Endothelial cell of umbilical vein (primary cell): Measurements from ENCODE around the gene GHRHR. TPM values are rescaled to one million over a fixed set of nuclear protein-coding genes. Genes with fewer than 3 reads are reported as not detected.

Experiments used
- BruUV-seq: library from RNA; stranded (reverse); fragments of 400-500 nt; replicated peaks from 2 replicates; lab custom pipeline; 2021; lab: Mats Ljungman, UMichigan
- CTCF ChIA-PET: fragments of 300-600, 350-600 bp; sonication (Branson Sonifier 250); formaldehyde crosslinking; loops from one replicate; lab custom pipeline; 2021; ENCODE audit warnings: antibody characterized with exemption, inconsistent platforms; lab: Charles Lee
- POLR2A ChIA-PET: fragments of 300-600, 350-600 bp; sonication (Branson Sonifier 250); formaldehyde crosslinking; loops from one replicate; lab custom pipeline; 2021; ENCODE audit warnings: antibody characterized with exemption, inconsistent platforms; lab: Charles Lee
- DNase-seq: peaks from one replicate; pipeline ENCODE4 v3.0.0-alpha.2; 2011; ENCODE audit warnings: low read depth, low spot score
- FAIRE-seq: peaks from 2 replicates; lab custom pipeline; 2011; peaks lifted over from hg19 to GRCh38; lab: Jason Lieb, UNC
- H2AFZ ChIP-seq: 2 replicates; pipeline ENCODE4 v1.6.0; 2012; ENCODE audit warnings: low read depth, low read length, control low read depth, inconsistent platforms
- H3K27ac ChIP-seq: 2 replicates; pipeline ENCODE4 v1.5.1; 2011; ENCODE audit warnings: low read depth, mild to moderate bottlenecking, control low read depth, low read length, moderate library complexity; ENCODE audit not compliant: insufficient read depth
- H3K27me3 ChIP-seq, 2 experiments: 2 replicates each; pipeline versions ENCODE4 v1.6.0 to v1.6.1; 2011; ENCODE audit warnings: low read length in 2 of 2, mixed read lengths in 1 of 2; ENCODE audit not compliant: control insufficient read depth in 2 of 2, insufficient read depth in 2 of 2
- H3K36me3 ChIP-seq, 2 experiments: 2 replicates in 1 of 2; 3 replicates in 1 of 2; pipeline ENCODE4 v1.5.1; 2011; ENCODE audit warnings: low read length in 2 of 2, mild to moderate bottlenecking in 1 of 2, moderate library complexity in 1 of 2; ENCODE audit not compliant: control insufficient read depth in 2 of 2, insufficient read depth in 2 of 2; ENCODE audit errors: extremely low read depth in 1 of 2
- H3K4me1 ChIP-seq: 3 replicates; pipeline ENCODE4 v1.5.1; 2011; ENCODE audit warnings: mild to moderate bottlenecking, low read length; ENCODE audit not compliant: control insufficient read depth, insufficient read depth; ENCODE audit errors: extremely low read depth
- H3K4me2 ChIP-seq: 2 replicates; pipeline ENCODE4 v1.6.1; 2011; ENCODE audit warnings: low read length, control low read depth, mixed read lengths; ENCODE audit not compliant: insufficient read depth
- H3K4me3 ChIP-seq, 3 experiments: fragments of 200-600 bp in 1 of 3; sonication (generic), shearing (Covaris generic) in 1 of 3; replicated peaks in 1 of 3; 2 replicates each; pipeline ENCODE4 v1.5.1; 2011 to 2016; ENCODE audit warnings: control low read depth in 3 of 3, low read length in 3 of 3, mild to moderate bottlenecking in 2 of 3, inconsistent platforms in 1 of 3, low read depth in 1 of 3, moderate library complexity in 1 of 3; ENCODE audit not compliant: insufficient read depth in 1 of 3
- H3K79me2 ChIP-seq: 2 replicates; pipeline ENCODE4 v1.6.0; 2012; ENCODE audit warnings: low read length, inconsistent platforms; ENCODE audit not compliant: control insufficient read depth, insufficient read depth
- H3K9ac ChIP-seq: replicated peaks from 2 replicates; pipeline ENCODE3; 2011; ENCODE audit warnings: low read length, control low read depth; ENCODE audit not compliant: insufficient read depth; ENCODE audit errors: extremely low read depth
- H3K9me1 ChIP-seq: replicated peaks from 3 replicates; pipeline ENCODE4 v1.6.0; 2011; ENCODE audit warnings: mild to moderate bottlenecking, low read length; ENCODE audit not compliant: control insufficient read depth, insufficient read depth; ENCODE audit errors: extremely low read depth
- H3K9me3 ChIP-seq: replicated peaks from 2 replicates; pipeline ENCODE4 v1.5.1; 2012; ENCODE audit warnings: low read length, inconsistent platforms; ENCODE audit not compliant: control insufficient read depth, insufficient read depth
- H4K20me1 ChIP-seq: replicated peaks from 2 replicates; pipeline ENCODE3; 2011; ENCODE audit warnings: mild to moderate bottlenecking, low read length; ENCODE audit not compliant: control insufficient read depth, insufficient read depth; ENCODE audit errors: extremely low read depth
- CTCF ChIP-seq, 2 donors: IDR thresholded peaks; 1 replicate in 1 of 2; 2 replicates in 1 of 2; pipeline ENCODE4 v1.5.1; 2011; ENCODE audit warnings: low read length in 2 of 2, mild to moderate bottlenecking in 2 of 2, moderate library complexity in 2 of 2, control low read depth in 1 of 2, inconsistent platforms in 1 of 2, low read depth in 1 of 2; ENCODE audit not compliant: insufficient read depth in 1 of 2; ENCODE audit errors: extremely low read depth in 1 of 2
- EZH2 ChIP-seq: IDR thresholded peaks from 2 replicates; pipeline ENCODE4 v1.6.1; 2012; ENCODE audit warnings: borderline replicate concordance, low read depth, mild to moderate bottlenecking, moderate library complexity, low read length, inconsistent platforms; ENCODE audit not compliant: severe bottlenecking
- FOS ChIP-seq: IDR thresholded peaks from 2 replicates; pipeline ENCODE4 v1.6.1; 2011; ENCODE audit warnings: mild to moderate bottlenecking, low read length, moderate library complexity, borderline replicate concordance; ENCODE audit not compliant: insufficient read depth
- GATA2 ChIP-seq: IDR thresholded peaks from 2 replicates; pipeline ENCODE4 v1.7.0; 2011; ENCODE audit warnings: low read depth, mild to moderate bottlenecking, moderate library complexity, mixed read lengths, low read length; ENCODE audit not compliant: insufficient read length, insufficient read depth
- JUN ChIP-seq: IDR thresholded peaks from 2 replicates; pipeline ENCODE4 v1.6.1; 2011; ENCODE audit warnings: borderline replicate concordance, low read depth; ENCODE audit not compliant: insufficient read length, insufficient read depth
- MAX ChIP-seq: IDR thresholded peaks from 2 replicates; pipeline ENCODE4 v1.6.1; 2011; ENCODE audit not compliant: insufficient read depth, insufficient read length
- MYC ChIP-seq: IDR thresholded peaks from one replicate; pipeline ENCODE4 v1.6.1; 2011; ENCODE audit warnings: mild to moderate bottlenecking, low read depth, low read length
- POLR2A ChIP-seq: IDR thresholded peaks from 2 replicates; pipeline ENCODE4 v1.6.1; 2012; ENCODE audit warnings: low read depth, mild to moderate bottlenecking, control low read depth, low read length
- POLR2AphosphoS5 ChIP-seq: IDR thresholded peaks from 2 replicates; pipeline ENCODE4 v1.6.1; 2012; ENCODE audit warnings: low read depth, mild to moderate bottlenecking, control low read depth, low read length, moderate library complexity; ENCODE audit not compliant: insufficient read depth
- dilution Hi-C: fragments of 300-500 bp; cut with MboI; formaldehyde crosslinking; loops from one replicate; pipeline ENCODE4 v1.15.0; 2019; ENCODE audit warnings: low sequenced_read_pairs; ENCODE audit not compliant: extremely low pct_ligation_motif_present
- intact Hi-C: fragments of 100-400 bp; cut with micrococcal nuclease; formaldehyde crosslinking; loops from one replicate; pipeline ENCODE4 v1.10.0; 2022
- polyA plus RNA-seq, 4 experiments: library from polyadenylated mRNA; depleted of rRNA in 3 of 4; stranded (reverse) in 3 of 4; unstranded in 1 of 4; fragments of >200 nt; gene quantifications; 2 replicates each; pipeline versions ENCODE4 v1.2.1 to v1.2.3, GENCODE V29; 2011 to 2012; ENCODE audit warnings: missing spikeins in 1 of 4
- total RNA-seq: library from RNA; stranded (reverse); gene quantifications from 2 replicates; pipeline ENCODE4 v1.2.3, GENCODE V29; 2021

Gene GHRHR
- total and polyA plus RNA-seq, 2 donors (not counting 3 experiments of a cell fraction or from before 2014, with no cell fraction given): not detected

GRCh38 chr7:31020652-31021051 is 56.9 kb downstream of the GHRHR start:
- no peak for FAIRE-seq
- Histone ChIP-seq H3K9me1 (no peaks in the 10 kb centered on the region), H2AFZ (no peak overlapping the region), H3K4me1 (no peaks in the 10 kb centered on the region), H3K27ac (no peak overlapping the region), H3K27me3 (no peaks in the 10 kb centered on the region), H3K79me2 (no peaks in the 10 kb centered on the region), H3K9me3 (no peaks in the 10 kb centered on the region), H3K9ac (no peak overlapping the region), H3K36me3 (no peaks in the 10 kb centered on the region), H3K4me2 (no peak overlapping the region), H4K20me1 (no peaks in the 10 kb centered on the region), H3K4me3 (no peak overlapping the region)
- DNase-seq: no peak
- no peak for TF ChIP-seq MAX
- TF ChIP-seq POLR2A: no peak
- TF ChIP-seq FOS: no peak
- no peak for TF ChIP-seq CTCF (IDR thresholded peaks at IDR 0.05; ENCODE audit: extremely low read depth in 1 of 2, insufficient read depth in 1 of 2, low read depth in 1 of 2, low read length in 2 of 2)
- no peak for TF ChIP-seq JUN
- no peak for TF ChIP-seq MYC
- no peak for TF ChIP-seq GATA2
- no peak for TF ChIP-seq EZH2
- TF ChIP-seq POLR2AphosphoS5: no peak
- no TSS peak for BruUV-seq
- CTCF ChIA-PET: interaction anchor here (1.0 to 1.8 kb wide), 4 partner anchors 82 to 114 kb away, joined by 3 to 8 read pairs (median 4); no protein-coding TSS in a partner anchor
- dilution Hi-C loops: no loop called here
- intact Hi-C loops: no loop called here
- POLR2A ChIA-PET: no interaction called here
